HPDE6-E6E7 (cell line): Measurements from ENCODE around the gene CYP24A1.

Experiments
- DNase-seq: peaks from one replicate; pipeline ENCODE4 v3.0.0; 2011; ENCODE audit warnings: missing footprints; ENCODE audit errors: extremely low spot score

The CYP24A1 gene

DNA sequence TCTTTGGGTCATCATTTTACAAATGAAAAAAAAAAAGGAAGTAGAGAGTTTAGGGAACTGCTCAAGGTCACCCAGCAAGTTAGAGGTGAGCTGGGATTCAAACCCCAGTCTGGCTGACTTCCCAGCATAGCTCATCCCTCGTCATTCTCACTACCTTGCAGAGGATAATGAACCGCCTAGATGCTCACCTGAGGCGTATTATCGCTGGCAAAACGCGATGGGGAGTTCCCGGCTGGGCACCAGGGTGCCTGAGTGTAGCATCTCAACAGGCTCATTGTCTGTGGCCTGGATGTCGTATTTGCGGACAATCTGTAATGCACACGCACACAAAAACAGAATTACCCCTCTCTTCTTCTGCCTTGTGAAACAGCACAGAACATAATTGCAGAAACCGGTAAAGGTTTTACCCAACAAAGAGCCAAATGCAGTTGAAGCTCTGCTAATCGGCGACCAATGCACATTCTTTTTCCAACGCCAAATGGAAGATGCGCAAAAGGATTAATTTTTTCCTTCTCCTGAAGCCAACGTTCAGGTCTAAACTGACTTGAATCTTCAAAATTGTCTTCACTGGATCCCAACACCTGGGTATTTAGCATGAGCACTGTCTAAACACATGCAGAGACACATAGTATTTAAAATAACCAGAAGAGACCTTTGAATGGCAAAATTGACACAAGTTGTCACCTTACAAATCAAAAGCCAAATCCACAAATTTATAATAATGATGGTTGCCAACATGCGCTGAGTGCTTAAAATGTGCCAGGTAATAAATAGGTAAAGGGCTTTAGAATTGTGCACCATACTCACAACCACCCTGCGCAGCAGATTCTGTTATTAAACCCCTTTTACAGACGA is 16.6 kb downstream of the CYP24A1 start:
- no peak for DNase-seq

DNA sequence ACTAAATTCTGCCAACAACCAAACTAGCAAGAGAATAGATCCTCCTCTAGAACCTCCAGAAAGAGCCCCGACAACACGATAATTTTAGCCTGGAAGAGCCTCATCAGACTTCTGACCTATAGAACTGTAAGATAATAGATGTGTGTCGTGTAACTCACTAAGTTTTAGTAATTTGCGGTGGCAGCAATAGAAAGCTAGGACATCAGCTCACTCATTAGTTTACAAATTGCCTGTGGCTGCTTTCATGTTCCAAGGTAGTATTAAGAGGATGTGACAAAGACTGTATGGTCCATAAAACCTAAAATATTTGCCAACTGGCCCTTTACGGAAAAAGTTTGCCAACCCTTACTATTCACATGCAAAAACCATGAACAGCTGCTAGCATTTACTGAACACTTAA is 17.3 kb downstream of the CYP24A1 start:
- DNase-seq = no peak

GRCh38 chr20:54155736-54156317 is 18.0 kb downstream of the CYP24A1 start:
- DNase-seq = no peak

DNA sequence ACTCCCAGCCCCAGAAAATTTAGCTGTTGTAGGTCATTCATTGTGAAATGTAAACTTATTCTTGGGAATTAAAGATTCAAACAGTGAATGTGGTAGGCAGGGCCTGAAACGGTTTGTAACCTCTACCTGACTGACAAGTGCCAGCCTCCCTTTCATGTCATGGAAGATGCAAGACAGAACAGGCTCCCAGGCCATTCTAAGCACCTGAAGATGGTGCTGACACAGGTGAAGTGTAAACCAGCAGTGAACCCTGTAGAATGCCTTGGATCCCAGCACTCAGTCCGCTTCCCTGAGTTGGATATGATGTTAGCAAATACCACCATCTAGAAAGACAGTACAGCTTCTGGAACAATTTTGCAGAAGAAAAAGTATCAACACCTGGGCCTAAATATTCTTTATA is 19.3 kb downstream of the CYP24A1 start:
- DNase-seq = no peak

- DNase-seq = no peak
Observed at GRCh38 chr20:54153847-54154246, 19.9 kb downstream of the CYP24A1 start.

DNA sequence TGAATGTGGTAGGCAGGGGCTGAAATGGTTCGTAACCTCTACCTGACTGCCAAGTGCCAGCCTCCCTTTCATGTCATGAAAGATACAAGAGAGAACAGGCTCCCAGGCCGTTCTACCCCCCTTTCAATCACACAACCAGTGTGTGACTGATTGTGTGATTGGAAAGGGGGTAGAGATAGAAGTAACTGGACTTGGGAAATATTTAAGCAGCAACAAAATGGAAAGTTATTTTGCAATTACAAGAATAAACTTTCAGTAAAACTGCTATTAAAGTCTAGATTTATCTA is 20.8 kb downstream of the CYP24A1 start:
- DNase-seq = no peak

GRCh38 chr20:54152227-54153040 is 21.4 kb downstream of the CYP24A1 start:
- DNase-seq = no peak

DNA sequence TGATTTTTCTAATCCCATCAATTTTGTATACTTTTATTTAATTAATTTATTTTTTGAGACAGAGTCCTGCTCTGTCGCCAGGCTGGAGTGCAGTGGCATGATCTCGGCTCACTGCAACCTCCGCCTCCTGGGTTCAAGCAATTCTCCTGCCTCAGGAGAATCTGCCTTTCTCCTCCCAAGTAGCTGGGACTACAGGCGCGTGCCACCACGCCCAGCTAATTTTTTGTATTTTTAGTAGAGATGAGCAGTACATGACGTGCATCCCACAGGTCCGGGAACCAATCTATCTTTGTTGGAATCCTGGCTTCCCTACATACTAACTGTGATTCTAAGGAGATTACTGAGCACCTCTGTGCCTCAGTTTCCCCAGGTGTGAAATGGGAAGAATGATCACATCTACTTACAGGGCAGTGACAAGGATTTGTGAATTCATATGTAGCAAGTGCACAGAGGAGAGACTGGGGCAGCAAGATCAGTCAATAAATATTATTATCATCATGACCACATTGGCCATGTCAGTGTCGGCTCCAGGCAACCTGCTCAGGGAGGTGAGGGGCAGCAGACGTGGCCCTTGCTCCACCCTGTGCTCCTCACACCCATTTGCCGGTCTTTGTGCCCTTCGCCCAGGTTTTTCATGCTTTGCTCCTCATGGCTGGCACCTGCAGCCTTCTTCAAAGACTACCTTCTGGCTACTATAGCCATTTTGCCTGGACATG is 22.1 kb downstream of the CYP24A1 start:
- no peak for DNase-seq

- no peak for DNase-seq
Observed at GRCh38 chr20:54151075-54151439, 22.7 kb downstream of the CYP24A1 start.

- no peak for DNase-seq
Observed at GRCh38 chr20:54149765-54150264, 24.0 kb downstream of the CYP24A1 start.

DNA sequence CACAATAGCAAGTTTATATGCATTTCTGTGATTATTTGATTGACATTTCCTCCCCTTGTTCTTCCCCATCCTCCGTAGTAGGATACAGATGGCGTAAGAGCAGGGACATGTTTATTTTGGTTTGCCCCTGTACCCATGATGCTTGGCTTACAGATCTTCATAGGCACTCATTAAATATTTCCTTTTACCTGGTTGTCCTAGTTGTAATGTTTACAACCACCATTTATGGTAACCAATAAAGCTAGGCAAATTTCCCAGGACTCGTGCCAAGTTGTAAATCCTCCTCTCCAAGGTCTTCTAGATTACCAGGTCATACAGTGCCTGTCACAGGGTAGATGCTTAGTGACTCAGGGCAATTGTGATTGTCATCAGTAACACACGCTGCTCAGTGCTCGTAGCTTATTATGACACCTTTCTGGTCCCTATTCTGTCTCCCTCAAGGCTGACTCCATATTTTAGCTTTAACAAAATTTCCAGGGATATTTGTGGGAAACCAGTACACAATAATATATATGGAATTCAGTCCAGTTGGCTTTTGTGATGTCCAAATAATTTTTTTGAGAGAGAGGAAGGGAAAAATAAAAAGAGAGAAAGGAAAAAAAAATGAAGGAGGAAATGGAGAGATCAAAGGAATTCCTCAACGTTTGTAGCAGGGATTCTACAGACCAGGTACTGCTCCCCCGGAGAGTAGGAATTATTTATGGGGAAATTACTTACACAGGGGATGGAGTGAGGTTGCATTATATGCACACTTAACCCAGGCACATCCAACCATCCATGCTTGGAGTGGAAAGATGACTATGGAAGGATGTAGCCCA is 24.6 kb downstream of the CYP24A1 start:
- no peak for DNase-seq

DNA sequence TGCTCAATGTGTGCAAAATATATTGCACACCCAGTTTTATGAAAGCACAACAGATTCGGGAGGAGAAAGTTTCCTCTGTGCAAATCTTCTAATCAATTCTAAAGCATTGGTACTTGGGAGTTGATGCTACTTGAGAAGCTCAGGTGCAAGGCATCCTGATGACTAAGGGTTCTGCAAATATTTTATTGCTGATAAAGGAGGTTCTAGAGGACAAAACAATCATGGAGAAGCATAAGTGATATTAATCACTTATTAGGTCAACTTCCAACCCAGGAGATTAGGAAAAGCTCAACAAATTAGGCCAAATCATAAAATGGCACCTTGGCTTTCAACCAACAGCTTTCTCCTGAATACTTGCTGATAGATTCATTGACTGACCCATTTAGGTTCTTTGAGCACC is 27.1 kb downstream of the CYP24A1 start:
- DNase-seq = no peak

- no peak for DNase-seq
Observed at GRCh38 chr20:54144847-54145414, 28.9 kb downstream of the CYP24A1 start.

- DNase-seq = no peak
Observed at GRCh38 chr20:54140927-54141566, 32.7 kb downstream of the CYP24A1 start.

DNA sequence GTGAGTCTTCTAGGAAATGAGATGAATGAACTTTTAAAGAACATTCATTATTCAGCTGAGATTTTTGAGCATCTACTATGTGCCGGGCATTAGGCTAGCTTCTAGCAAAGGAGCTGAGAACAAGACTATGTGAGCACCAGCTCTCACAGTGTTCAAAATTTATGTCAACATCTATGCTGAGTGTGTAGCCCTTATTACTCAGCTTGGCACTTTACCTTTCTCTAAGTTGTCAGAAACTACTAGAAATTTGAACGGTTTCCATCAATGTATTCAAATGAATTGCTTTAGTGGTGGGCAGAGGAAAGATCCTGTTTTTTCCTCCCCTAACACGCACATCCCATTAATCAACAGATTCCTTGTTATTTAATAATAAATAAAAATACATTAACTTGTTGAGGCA is 33.3 kb downstream of the CYP24A1 start:
- DNase-seq = no peak

- no peak for DNase-seq
Observed at GRCh38 chr20:54140067-54140466, 33.7 kb downstream of the CYP24A1 start.

GRCh38 chr20:54139188-54139587 is 34.6 kb downstream of the CYP24A1 start:
- DNase-seq = no peak

- no peak for DNase-seq
Observed at GRCh38 chr20:54138427-54138826, 35.4 kb downstream of the CYP24A1 start.

DNA sequence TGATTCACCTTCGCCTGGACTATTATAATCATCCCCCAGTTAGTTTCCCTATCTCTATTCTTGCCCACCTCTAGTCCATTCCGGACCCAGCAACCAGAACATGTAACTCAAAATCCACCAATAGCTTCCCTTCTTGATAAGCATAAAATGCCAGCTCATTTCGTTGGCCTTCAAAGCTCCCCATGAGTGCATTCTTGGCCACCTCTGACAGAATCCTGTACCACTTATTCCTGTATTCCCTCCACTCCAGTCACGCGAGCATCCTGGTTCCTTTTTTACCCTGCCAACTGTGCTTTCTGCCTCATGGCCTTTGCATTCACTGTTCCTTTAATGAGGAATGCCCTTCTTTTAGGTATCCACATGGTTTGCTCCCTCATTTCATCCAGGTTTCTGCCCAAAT is 36.7 kb downstream of the CYP24A1 start:
- no peak for DNase-seq

DNA sequence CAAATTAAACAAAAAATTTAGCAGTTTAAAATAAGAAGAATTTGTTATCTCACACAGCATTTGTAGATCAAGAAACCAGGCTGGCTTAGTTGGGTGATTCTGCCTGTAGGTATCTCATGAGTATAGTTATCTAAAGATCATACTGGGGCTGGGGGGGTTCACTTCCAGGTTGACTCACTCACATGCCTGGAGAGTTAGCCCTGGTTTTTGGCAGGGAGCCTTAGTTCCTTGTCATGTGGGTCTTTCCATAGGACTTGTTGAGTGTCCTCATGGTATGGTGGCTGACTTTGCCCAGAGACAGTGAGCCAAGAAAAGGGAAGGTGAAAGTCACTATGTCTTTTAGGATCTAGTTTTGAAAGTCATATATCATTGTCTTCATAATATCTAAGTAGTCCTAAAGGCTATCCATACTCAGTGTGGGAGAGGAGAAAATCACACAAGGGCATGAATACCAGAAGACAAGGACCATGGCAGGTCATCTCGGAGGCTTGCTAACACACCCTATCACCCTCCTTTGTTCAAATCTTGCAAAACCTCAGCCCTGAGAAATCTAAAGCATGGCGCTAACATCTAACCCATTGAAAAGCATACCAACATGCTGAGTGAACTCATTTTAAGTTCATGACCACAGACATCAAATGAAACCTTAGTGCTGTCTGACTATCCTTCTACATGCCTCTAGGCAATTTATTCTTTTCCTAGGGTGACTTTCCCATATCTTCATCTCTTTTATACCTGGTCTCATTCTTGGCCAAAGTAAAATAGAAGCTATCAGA is 39.2 kb downstream of the CYP24A1 start:
- DNase-seq = peak; percentile 54
